Measurements from ENCODE around the gene RNF20. TPM values are rescaled to one million over a fixed set of nuclear protein-coding genes. Genes with fewer than 3 reads are reported as not detected.

RNF20 gene
- total and polyA plus RNA-seq, 2 donors (not counting 1 experiment from before 2014, with no cell fraction given), result 5.7 to 56.4 TPM

- no peak for DNase-seq
- CTCF ChIA-PET, result no interaction called here
- H3K79me2 ChIP-seq (ENCODE audit: control insufficient read depth, insufficient read depth, low read length), result no peaks in the 10 kb centered on the region
- H3K9me3 ChIP-seq (ENCODE audit: control extremely low read depth in 1 of 3, control insufficient read depth in 2 of 3, insufficient read depth in 1 of 3, low read length in 2 of 3), result no peaks in the 10 kb centered on the region
- H3K27ac ChIP-seq (ENCODE audit: low read length in 2 of 2), result no peak overlapping the region
- Mint-ChIP-seq H3K4me3 (no peak overlapping the region), H3K27ac (no peak overlapping the region), H3K4me1 (no peaks in the 10 kb centered on the region), H3K27me3 (peaks cover 10% of the 10 kb centered on the region), H3K9me3 (ENCODE audit: insufficient read depth) (no peaks in the 10 kb centered on the region)
- POLR2A ChIA-PET, result no interaction called here
- H4K20me1 ChIP-seq (ENCODE audit: control insufficient read depth, insufficient read depth, low read length, poor library complexity, severe bottlenecking), result no peaks in the 10 kb centered on the region
- no peak overlapping the region for H2AFZ ChIP-seq (ENCODE audit: insufficient read depth, low read depth, low read length, poor library complexity, severe bottlenecking)
- no peak overlapping the region for H3K4me3 ChIP-seq (ENCODE audit: control extremely low read depth in 1 of 5, extremely low read depth in 1 of 5, insufficient read depth in 1 of 5, low read depth in 2 of 5, low read length in 4 of 5)
- intact Hi-C loops (cut with micrococcal nuclease), result no loop called here
- ATAC-seq (ENCODE audit: low read depth), result no peak
- WGBS (ENCODE audit: insufficient coverage), result no CpG with 5 or more reads among the region's 2 CpGs
- H3K27me3 ChIP-seq (replicated peaks in 1 of 4; ENCODE audit: control extremely low read depth in 1 of 4, control insufficient read depth in 3 of 4, insufficient read depth in 4 of 4, low read length in 3 of 4), result peaks cover 0 to 6% (median 0%) of the 10 kb centered on the region in 4 experiments
- TF ChIP-seq EZH2 (IDR thresholded peaks at IDR 0.05; ENCODE audit: borderline replicate concordance, insufficient read depth, low read depth, low read length, poor library complexity, severe bottlenecking) (no peak), CTCF (IDR thresholded peaks at IDR 0.05) (no peak)
- H3K36me3 ChIP-seq (replicated peaks in 1 of 2; ENCODE audit: control extremely low read depth in 1 of 2, control insufficient read depth in 1 of 2, extremely low read depth in 1 of 2, insufficient read depth in 2 of 2, low read length in 1 of 2), result no peaks in the 10 kb centered on the region
- H3K4me2 ChIP-seq (replicated peaks; ENCODE audit: low read depth, low read length, poor library complexity, severe bottlenecking), result no peak overlapping the region
- no peaks in the 10 kb centered on the region for H3K4me1 ChIP-seq (ENCODE audit: control insufficient read depth in 2 of 2, insufficient read depth in 2 of 2, low read length in 2 of 2)
- no peak overlapping the region for H3K9ac ChIP-seq (ENCODE audit: low read length)
Observed at GRCh38 chr9:101498323-101498722, 35.3 kb upstream of the RNF20 start.

GRCh38 chr9:101504188-101504587 lies 29.5 kb upstream of the RNF20 start:
- Histone ChIP-seq H3K36me3 (replicated peaks in 1 of 2; ENCODE audit: control extremely low read depth in 1 of 2, control insufficient read depth in 1 of 2, extremely low read depth in 1 of 2, insufficient read depth in 2 of 2, low read length in 1 of 2) (no peaks in the 10 kb centered on the region), H3K4me3 (ENCODE audit: control extremely low read depth in 1 of 5, extremely low read depth in 1 of 5, insufficient read depth in 1 of 5, low read depth in 2 of 5, low read length in 4 of 5) (no peak overlapping the region), H3K9me3 (ENCODE audit: control extremely low read depth in 1 of 3, control insufficient read depth in 2 of 3, insufficient read depth in 1 of 3, low read length in 2 of 3) (no peaks in the 10 kb centered on the region), H3K4me1 (ENCODE audit: control insufficient read depth in 2 of 2, insufficient read depth in 2 of 2, low read length in 2 of 2) (no peaks in the 10 kb centered on the region), H2AFZ (ENCODE audit: insufficient read depth, low read depth, low read length, poor library complexity, severe bottlenecking) (no peak overlapping the region), H3K27ac (ENCODE audit: low read length in 2 of 2) (no peak overlapping the region), H4K20me1 (ENCODE audit: control insufficient read depth, insufficient read depth, low read length, poor library complexity, severe bottlenecking) (no peaks in the 10 kb centered on the region), H3K9ac (ENCODE audit: low read length) (no peak overlapping the region), H3K4me2 (replicated peaks; ENCODE audit: low read depth, low read length, poor library complexity, severe bottlenecking) (no peak overlapping the region), H3K79me2 (ENCODE audit: control insufficient read depth, insufficient read depth, low read length) (no peaks in the 10 kb centered on the region), H3K27me3 (replicated peaks in 1 of 4; ENCODE audit: control extremely low read depth in 1 of 4, control insufficient read depth in 3 of 4, insufficient read depth in 4 of 4, low read length in 3 of 4) (no peaks in the 10 kb centered on the region)
- DNase-seq (no peak), ATAC-seq (ENCODE audit: low read depth) (no peak)
- no peaks in the 10 kb centered on the region for H3K9me3 Mint-ChIP-seq (ENCODE audit: insufficient read depth)
- intact Hi-C loops (cut with micrococcal nuclease), result no loop called here
- no peak overlapping the region for H3K27ac Mint-ChIP-seq
- CTCF ChIA-PET, result no interaction called here
- peaks cover 26% of the 10 kb centered on the region for H3K27me3 Mint-ChIP-seq
- H3K4me3 Mint-ChIP-seq, result no peak overlapping the region
- H3K4me1 Mint-ChIP-seq, result no peaks in the 10 kb centered on the region
- TF ChIP-seq CTCF (IDR thresholded peaks at IDR 0.05), result no peak
- no peak for TF ChIP-seq EZH2 (IDR thresholded peaks at IDR 0.05; ENCODE audit: borderline replicate concordance, insufficient read depth, low read depth, low read length, poor library complexity, severe bottlenecking)
- POLR2A ChIA-PET, result no interaction called here
